OCI-LY1 (cell line): ENCODE measurements around the gene PPP1R2.

Source experiments
- H2AFZ ChIP-seq: fragments of 200-600 bp; sonication (generic), shearing (Covaris generic); 2 replicates; pipeline ENCODE4 v1.6.0; 2014; ENCODE audit warnings: antibody characterized with exemption, mild to moderate bottlenecking, low read length
- H3F3A ChIP-seq: fragments of 200-600 bp; sonication (generic), shearing (Covaris generic); 2 replicates; pipeline ENCODE4 v1.6.0; 2014; ENCODE audit warnings: mild to moderate bottlenecking, antibody characterized with exemption, low read length, moderate library complexity; ENCODE audit not compliant: insufficient read depth
- H3K27ac ChIP-seq: fragments of 200-600 bp; sonication (generic); 2 replicates; pipeline ENCODE4 v1.5.1; 2014; ENCODE audit warnings: low read length, mixed run types, mild to moderate bottlenecking, low read depth; ENCODE audit not compliant: poor library complexity, severe bottlenecking
- H3K27me3 ChIP-seq: fragments of 200-600 bp; sonication (generic); 2 replicates; pipeline ENCODE4 v1.6.0; 2014; ENCODE audit warnings: antibody characterized with exemption, mild to moderate bottlenecking, low read length, moderate library complexity; ENCODE audit not compliant: insufficient read depth
- H3K36me3 ChIP-seq: fragments of 200-600 bp; sonication (generic); 2 replicates; pipeline ENCODE4 v1.6.1; 2014; ENCODE audit warnings: mild to moderate bottlenecking, antibody characterized with exemption, low read length, moderate library complexity, mixed read lengths; ENCODE audit not compliant: insufficient read depth
- H3K4me1 ChIP-seq: fragments of 200-600 bp; sonication (generic); 2 replicates; pipeline ENCODE4 v1.5.1; 2014; ENCODE audit warnings: mild to moderate bottlenecking, low read length, moderate library complexity; ENCODE audit not compliant: insufficient read depth, severe bottlenecking
- H3K4me2 ChIP-seq: fragments of 200-600 bp; sonication (generic), shearing (Covaris generic); 2 replicates; pipeline ENCODE4 v1.6.1; 2014; ENCODE audit warnings: low read length
- H3K4me3 ChIP-seq: fragments of 200-600 bp; sonication (generic); 2 replicates; pipeline ENCODE4 v1.5.1; 2014; ENCODE audit warnings: low read length, low read depth, mild to moderate bottlenecking, mixed read lengths; ENCODE audit not compliant: poor library complexity, severe bottlenecking
- H3K79me2 ChIP-seq: fragments of 200-600 bp; shearing (Covaris generic); 2 replicates; pipeline ENCODE4 v1.6.1; 2016; ENCODE audit warnings: mixed run types, low read length, mixed read lengths; ENCODE audit not compliant: insufficient read depth
- H3K9ac ChIP-seq: fragments of 200-600 bp; sonication (generic), shearing (Covaris generic); 2 replicates; pipeline ENCODE4 v1.6.1; 2014; ENCODE audit warnings: mild to moderate bottlenecking, low read length, mixed read lengths
- H3K9me2 ChIP-seq: fragments of 200-600 bp; sonication (generic), shearing (Covaris generic); 2 replicates; pipeline ENCODE4 v1.6.1; 2014; ENCODE audit warnings: low read depth, mild to moderate bottlenecking, low read length, mixed read lengths
- H3K9me3 ChIP-seq: fragments of 200-600 bp; shearing (Covaris generic); 2 replicates; pipeline ENCODE4 v1.6.1; 2014; ENCODE audit warnings: low read length, mixed read lengths
- H4K20me1 ChIP-seq: fragments of 200-600 bp; sonication (generic), shearing (Covaris generic); 2 replicates; pipeline ENCODE4 v1.6.0; 2016; ENCODE audit warnings: mild to moderate bottlenecking, low read length; ENCODE audit not compliant: insufficient read depth
- CTCF ChIP-seq: fragments of 200-600 bp; sonication (generic), shearing (Covaris generic); IDR thresholded peaks from 2 replicates; pipeline ENCODE4 v1.5.1; 2017; ENCODE audit warnings: mild to moderate bottlenecking, antibody characterized with exemption, low read length, moderate library complexity, mixed read lengths
- EZH2 ChIP-seq: fragments of 200-600 bp; sonication (generic), shearing (Covaris generic); IDR thresholded peaks from 2 replicates; pipeline ENCODE4 v1.8.0; 2017; ENCODE audit warnings: borderline replicate concordance, mixed run types, mild to moderate bottlenecking, antibody characterized with exemption, low read length, moderate library complexity, mixed read lengths

The PPP1R2 gene

GRCh38 chr3:195559723-195560409, 16.7 kb upstream of the PPP1R2 start:
- H3K9me3 ChIP-seq, result no peaks in the 10 kb centered on the region
- no peaks in the 10 kb centered on the region for H3K36me3 ChIP-seq
- no peak overlapping the region for H3K27ac ChIP-seq
- no peaks in the 10 kb centered on the region for H3F3A ChIP-seq
- H3K9me2 ChIP-seq, result no peaks in the 10 kb centered on the region
- H3K9ac ChIP-seq, result no peak overlapping the region
- no peak overlapping the region for H2AFZ ChIP-seq
- H3K4me3 ChIP-seq, result no peak overlapping the region
- H3K4me2 ChIP-seq, result no peak overlapping the region
- no peaks in the 10 kb centered on the region for H3K79me2 ChIP-seq
- TF ChIP-seq CTCF (no peak), EZH2 (no peak)
- no peaks in the 10 kb centered on the region; the same call in 1 of the 2 replicates for H3K27me3 ChIP-seq
- no peaks in the 10 kb centered on the region for H3K4me1 ChIP-seq
- no peaks in the 10 kb centered on the region for H4K20me1 ChIP-seq

- Histone ChIP-seq H3K27me3 (no peaks in the 10 kb centered on the region; the same call in 1 of the 2 replicates), H3K36me3 (no peaks in the 10 kb centered on the region), H3K9me2 (no peaks in the 10 kb centered on the region), H3K4me2 (no peak overlapping the region), H3K79me2 (no peaks in the 10 kb centered on the region), H3K27ac (no peak overlapping the region), H3K9me3 (no peaks in the 10 kb centered on the region), H3K4me3 (no peak overlapping the region), H2AFZ (no peak overlapping the region), H4K20me1 (no peaks in the 10 kb centered on the region), H3F3A (no peaks in the 10 kb centered on the region), H3K9ac (no peak overlapping the region), H3K4me1 (no peaks in the 10 kb centered on the region)
- TF ChIP-seq CTCF (peak; percentile 91), EZH2 (no peak)
These were observed 15.5 kb upstream of the PPP1R2 start for GRCh38 chr3:195558602-195559001.

- TF ChIP-seq EZH2 (no peak), CTCF (no peak)
- no peak overlapping the region for H3K4me2 ChIP-seq
- H3K9ac ChIP-seq, result no peak overlapping the region
- no peaks in the 10 kb centered on the region for H4K20me1 ChIP-seq
- H3K4me1 ChIP-seq, result no peaks in the 10 kb centered on the region
- no peak overlapping the region for H2AFZ ChIP-seq
- H3K9me3 ChIP-seq, result no peaks in the 10 kb centered on the region
- no peaks in the 10 kb centered on the region for H3K79me2 ChIP-seq
- no peak overlapping the region for H3K27ac ChIP-seq
- no peaks in the 10 kb centered on the region for H3F3A ChIP-seq
- H3K4me3 ChIP-seq, result no peak overlapping the region
- no peaks in the 10 kb centered on the region for H3K9me2 ChIP-seq
- no peaks in the 10 kb centered on the region for H3K36me3 ChIP-seq
- no peaks in the 10 kb centered on the region; the same call in 1 of the 2 replicates for H3K27me3 ChIP-seq
These were observed 14.2 kb upstream of the PPP1R2 start for GRCh38 chr3:195557322-195557721.
